ENCODE results near the gene MYH11.

Gene MYH11

GRCh38 chr16:15725641-15726240 lies 131.1 kb downstream of the MYH11 start:
- Histone ChIP-seq H3K4me1 (no peaks in the 10 kb centered on the region), H3K9me3 (no peaks in the 10 kb centered on the region), H3K4me3 (no peak overlapping the region), H3K27me3 (ENCODE audit: low read depth) (no peaks in the 10 kb centered on the region), H3K36me3 (replicated peaks) (peaks cover 8% of the 10 kb centered on the region)
- in situ Hi-C loops (cut with MboI; ENCODE audit: low sequenced_read_pairs) = no loop called here
- DNase-seq (ENCODE audit: low spot score in 2 of 2) = no peak

- Histone ChIP-seq H3K36me3 (replicated peaks) (peaks cover 8% of the 10 kb centered on the region), H3K4me1 (no peaks in the 10 kb centered on the region), H3K9me3 (no peaks in the 10 kb centered on the region), H3K4me3 (no peak overlapping the region), H3K27me3 (ENCODE audit: low read depth) (no peaks in the 10 kb centered on the region)
- in situ Hi-C loops (cut with MboI; ENCODE audit: low sequenced_read_pairs) = no loop called here
- DNase-seq (ENCODE audit: low spot score in 2 of 2) = no peak
Observed at GRCh38 chr16:15723808-15724207, 133.0 kb downstream of the MYH11 start.

- DNase-seq (ENCODE audit: low spot score in 2 of 2) = no peak
- H3K4me1 ChIP-seq = no peaks in the 10 kb centered on the region
- H3K27me3 ChIP-seq (ENCODE audit: low read depth) = no peaks in the 10 kb centered on the region
- in situ Hi-C loops (cut with MboI; ENCODE audit: low sequenced_read_pairs) = no loop called here
- H3K36me3 ChIP-seq (replicated peaks) = peaks cover 8% of the 10 kb centered on the region
- no peak overlapping the region for H3K4me3 ChIP-seq
- H3K9me3 ChIP-seq = no peaks in the 10 kb centered on the region
Observed at GRCh38 chr16:15721018-15721417, 135.8 kb downstream of the MYH11 start.

DNA sequence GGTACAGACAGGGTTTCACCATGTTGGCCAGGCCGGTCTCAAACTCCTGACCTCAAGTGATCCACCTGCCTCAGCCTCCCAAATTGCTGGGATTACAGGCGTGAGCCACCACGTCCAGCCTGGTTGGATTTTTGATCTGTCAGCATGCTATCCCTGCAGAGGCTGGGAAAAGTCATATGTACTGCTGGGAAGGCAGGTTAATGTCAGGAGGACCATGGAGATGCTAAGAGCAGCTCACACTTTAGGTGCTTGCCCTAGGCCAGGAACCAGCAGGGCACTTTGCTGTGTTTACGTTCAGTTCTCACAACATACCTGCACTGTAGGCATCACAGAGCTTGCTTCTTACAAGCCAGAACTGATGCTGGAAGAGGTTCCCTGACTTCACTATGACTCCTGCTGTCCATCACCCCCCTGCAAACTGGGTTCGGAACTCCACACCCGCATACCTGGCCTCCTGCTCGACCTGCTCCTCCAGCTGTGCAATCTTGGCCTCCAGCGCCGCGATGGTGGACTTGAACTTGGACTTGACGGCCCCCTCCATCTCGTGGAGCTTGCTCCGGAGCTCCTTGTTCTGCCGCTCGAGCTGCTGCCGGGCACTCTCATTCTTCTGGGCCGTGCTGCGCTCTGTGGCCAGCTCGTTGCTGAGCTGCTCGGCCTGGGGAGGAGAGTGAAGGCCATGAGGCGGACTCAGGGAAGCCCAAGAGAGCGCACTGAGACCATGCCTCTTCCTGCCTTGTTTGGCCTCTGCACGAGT lies 140.0 kb downstream of the MYH11 start:
- no peaks in the 10 kb centered on the region for H3K27me3 ChIP-seq (ENCODE audit: low read depth)
- H3K36me3 ChIP-seq (replicated peaks) = 0 out of 2 replicates have a peak, but pooled peaks cover 4% of the 10 kb centered on the region
- H3K4me1 ChIP-seq = no peaks in the 10 kb centered on the region
- in situ Hi-C loops (cut with MboI; ENCODE audit: low sequenced_read_pairs) = no loop called here
- DNase-seq (ENCODE audit: low spot score in 2 of 2) = no peak
- H3K4me3 ChIP-seq = no peak overlapping the region
- no peaks in the 10 kb centered on the region for H3K9me3 ChIP-seq

- Histone ChIP-seq H3K4me1 (no peaks in the 10 kb centered on the region), H3K4me3 (no peak overlapping the region), H3K27me3 (ENCODE audit: low read depth) (no peaks in the 10 kb centered on the region), H3K36me3 (replicated peaks) (0 out of 2 replicates have a peak, but pooled peaks cover 4% of the 10 kb centered on the region), H3K9me3 (no peaks in the 10 kb centered on the region)
- no peak for DNase-seq (ENCODE audit: low spot score in 2 of 2)
- in situ Hi-C loops (cut with MboI; ENCODE audit: low sequenced_read_pairs) = no loop called here
Observed at GRCh38 chr16:15715221-15715620, 141.6 kb downstream of the MYH11 start.

GRCh38 chr16:15714393-15715172 lies 142.2 kb downstream of the MYH11 start:
- Histone ChIP-seq H3K27me3 (ENCODE audit: low read depth) (no peaks in the 10 kb centered on the region), H3K36me3 (replicated peaks) (0 out of 2 replicates have a peak, but pooled peaks cover 4% of the 10 kb centered on the region), H3K9me3 (no peaks in the 10 kb centered on the region), H3K4me3 (no peak overlapping the region), H3K4me1 (no peaks in the 10 kb centered on the region)
- no peak for DNase-seq (ENCODE audit: low spot score in 2 of 2)
- in situ Hi-C loops (cut with MboI; ENCODE audit: low sequenced_read_pairs) = no loop called here

DNA sequence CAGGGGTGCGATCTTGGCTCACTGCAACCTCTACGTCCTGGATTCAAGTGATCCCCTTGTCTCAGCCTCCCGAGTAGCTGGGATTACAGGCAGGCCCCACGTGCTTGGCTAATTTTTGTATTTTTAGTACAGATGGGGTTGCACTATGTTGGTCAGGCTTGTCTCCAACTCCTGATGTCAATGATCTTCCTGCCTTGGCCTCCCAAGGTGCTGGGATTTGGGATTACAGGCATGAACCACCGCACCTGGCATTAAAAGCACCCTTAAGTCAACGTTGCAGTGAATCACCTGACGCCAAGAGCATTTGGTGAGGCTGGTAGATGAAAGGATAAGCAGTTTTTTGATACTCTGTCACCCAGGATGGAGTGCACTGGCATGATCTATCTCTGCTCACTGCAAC lies 147.8 kb downstream of the MYH11 start:
- H3K4me3 ChIP-seq = no peak overlapping the region
- in situ Hi-C loops (cut with MboI; ENCODE audit: low sequenced_read_pairs) = no loop called here
- H3K4me1 ChIP-seq = no peaks in the 10 kb centered on the region
- no peak for DNase-seq (ENCODE audit: low spot score in 2 of 2)
- no peaks in the 10 kb centered on the region for H3K27me3 ChIP-seq (ENCODE audit: low read depth)
- H3K36me3 ChIP-seq (replicated peaks) = peaks cover 11% of the 10 kb centered on the region
- no peaks in the 10 kb centered on the region for H3K9me3 ChIP-seq

DNA sequence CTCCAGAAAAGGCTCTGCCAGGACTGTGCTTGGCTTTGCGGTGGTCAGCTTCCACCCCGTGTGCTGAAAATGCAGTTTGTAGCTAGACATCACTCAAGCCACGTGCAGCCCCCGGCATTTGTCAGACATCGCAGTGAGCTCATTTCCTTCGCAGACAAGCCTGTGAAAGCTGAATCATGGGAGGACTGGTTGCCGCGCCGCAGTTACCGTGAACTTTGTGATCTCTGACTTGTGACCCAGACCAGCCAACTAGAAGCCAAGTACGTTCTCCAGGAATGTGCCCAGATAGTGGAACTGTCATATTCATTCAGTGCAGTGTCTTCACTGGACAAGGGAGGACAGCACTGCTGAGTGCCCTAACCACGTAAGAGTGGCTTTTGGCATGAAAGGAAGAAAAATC lies 148.7 kb downstream of the MYH11 start:
- DNase-seq (ENCODE audit: low spot score in 2 of 2) = no peak
- H3K4me3 ChIP-seq = no peak overlapping the region
- H3K36me3 ChIP-seq (replicated peaks) = peaks cover 12% of the 10 kb centered on the region
- no peaks in the 10 kb centered on the region for H3K27me3 ChIP-seq (ENCODE audit: low read depth)
- in situ Hi-C loops (cut with MboI; ENCODE audit: low sequenced_read_pairs) = no loop called here
- no peaks in the 10 kb centered on the region for H3K9me3 ChIP-seq
- H3K4me1 ChIP-seq = no peaks in the 10 kb centered on the region

DNA sequence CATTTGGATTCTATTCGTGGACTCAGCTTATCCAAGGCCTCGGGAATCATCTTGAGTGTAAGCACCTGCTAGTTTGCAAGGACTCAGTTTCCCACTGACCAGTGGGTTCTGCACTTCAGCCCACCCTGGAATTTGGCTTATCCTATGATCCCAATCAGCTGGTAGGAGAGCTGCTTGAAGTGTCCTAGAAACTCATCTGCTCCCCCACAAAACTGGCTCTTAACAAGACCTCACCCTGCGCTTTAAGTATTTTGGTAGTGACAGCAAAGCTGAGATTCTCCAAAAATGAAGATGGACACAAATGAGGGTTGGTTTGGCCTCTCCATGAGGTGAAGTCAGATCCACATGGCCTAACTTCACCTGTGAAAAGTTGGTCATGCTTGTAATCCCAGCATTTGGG lies 149.5 kb downstream of the MYH11 start:
- no peaks in the 10 kb centered on the region for H3K27me3 ChIP-seq (ENCODE audit: low read depth)

DNA sequence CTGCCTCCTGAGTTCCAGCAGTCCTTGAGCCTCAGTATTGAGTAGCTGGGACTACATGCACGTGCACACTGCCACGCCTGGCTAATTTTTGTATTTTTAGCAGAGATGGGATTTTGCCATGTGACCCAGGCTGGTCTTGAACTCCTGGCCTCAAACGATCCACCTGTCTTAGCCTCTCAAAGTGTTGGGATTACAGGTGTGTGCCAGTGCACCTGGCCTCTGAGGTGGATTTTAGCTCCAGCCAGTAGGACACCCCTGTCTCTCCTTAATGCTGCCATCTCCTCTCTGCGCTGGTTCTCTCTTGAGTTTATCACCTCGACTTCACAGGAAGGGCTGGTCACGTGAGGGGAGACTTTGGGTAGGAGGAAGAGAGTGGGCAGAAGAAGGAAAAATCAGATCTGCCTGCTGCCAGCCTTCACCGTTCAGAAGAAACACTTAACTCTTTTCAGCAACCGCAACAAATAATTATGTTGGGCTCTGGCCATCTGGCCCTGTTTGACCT lies 151.7 kb downstream of the MYH11 start:
- peaks cover 30% of the 10 kb centered on the region for H3K36me3 ChIP-seq (replicated peaks)
- no peaks in the 10 kb centered on the region for H3K9me3 ChIP-seq
- no peak overlapping the region for H3K4me3 ChIP-seq
- in situ Hi-C loops (cut with MboI; ENCODE audit: low sequenced_read_pairs) = no loop called here
- DNase-seq (ENCODE audit: low spot score in 2 of 2) = no peak
- H3K27me3 ChIP-seq (ENCODE audit: low read depth) = no peaks in the 10 kb centered on the region
- H3K4me1 ChIP-seq = no peaks in the 10 kb centered on the region

More for the DNA sequence above, 149.5 kb downstream of the MYH11 start:
- H3K4me1 ChIP-seq = no peaks in the 10 kb centered on the region
- no peak overlapping the region for H3K4me3 ChIP-seq
- in situ Hi-C loops (cut with MboI; ENCODE audit: low sequenced_read_pairs) = no loop called here
- H3K36me3 ChIP-seq (replicated peaks) = peaks cover 12% of the 10 kb centered on the region
- no peaks in the 10 kb centered on the region for H3K9me3 ChIP-seq
- DNase-seq (ENCODE audit: low spot score in 2 of 2) = no peak

DNA sequence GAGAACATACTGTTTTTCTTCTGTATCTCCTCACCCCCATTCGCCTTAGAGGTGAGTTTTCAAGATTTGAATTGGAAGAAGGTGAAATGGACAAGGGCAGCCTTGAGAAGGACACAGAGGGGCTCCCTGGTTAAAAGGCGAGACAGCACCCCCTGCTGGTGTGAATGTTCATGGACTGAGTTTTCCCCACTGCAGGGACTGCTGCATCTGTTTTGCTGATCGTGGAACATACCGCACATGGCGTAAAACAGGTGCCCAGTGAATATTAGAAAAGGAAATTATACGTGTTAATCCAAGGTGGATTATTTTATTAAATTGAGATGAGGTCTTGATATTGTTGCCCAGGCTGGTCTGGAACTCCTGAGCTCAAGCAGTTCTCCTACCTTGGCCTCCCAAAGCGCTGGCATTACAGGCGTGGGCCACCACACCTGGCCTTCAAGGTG lies 152.3 kb downstream of the MYH11 start:
- in situ Hi-C loops (cut with MboI; ENCODE audit: low sequenced_read_pairs) = no loop called here
- Histone ChIP-seq H3K36me3 (replicated peaks) (peaks cover 35% of the 10 kb centered on the region), H3K4me3 (no peak overlapping the region), H3K27me3 (ENCODE audit: low read depth) (no peaks in the 10 kb centered on the region), H3K9me3 (no peaks in the 10 kb centered on the region), H3K4me1 (no peaks in the 10 kb centered on the region)
- DNase-seq (ENCODE audit: low spot score in 2 of 2) = peak; percentile 57 to 85

DNA sequence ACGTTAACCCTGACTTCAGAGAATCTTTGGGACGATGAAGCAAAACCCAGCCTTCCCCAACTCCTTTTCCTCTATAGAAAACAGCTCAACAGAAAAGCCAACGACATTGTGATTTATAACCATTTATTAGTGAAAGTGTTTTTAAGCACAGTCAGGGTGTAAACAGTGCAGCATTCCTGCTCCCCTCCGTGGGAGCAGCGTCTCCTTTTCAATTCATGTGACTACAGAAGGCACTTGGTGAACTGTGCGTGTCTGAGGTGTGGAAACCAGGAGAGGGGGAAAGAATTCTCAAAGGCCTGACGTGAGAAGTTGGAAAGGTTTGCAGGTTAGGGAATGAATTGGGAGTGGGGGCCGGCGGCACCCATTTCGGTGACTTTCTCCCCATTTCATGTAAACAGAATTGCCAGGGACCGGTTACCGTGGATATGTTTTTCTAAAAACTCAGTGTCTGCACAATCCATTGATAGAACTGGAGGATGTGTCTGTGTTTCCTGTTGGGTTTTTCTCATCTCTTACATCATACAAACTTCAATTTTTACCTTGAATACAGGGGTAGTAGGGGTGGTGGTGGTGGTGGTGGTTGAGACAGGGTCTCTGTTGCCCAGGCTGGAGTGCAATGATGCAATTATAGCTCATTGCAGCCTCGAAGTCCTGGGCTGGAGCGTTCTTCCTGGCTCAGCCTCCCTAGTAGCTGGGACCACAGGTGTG lies 153.6 kb downstream of the MYH11 start:
- DNase-seq (ENCODE audit: low spot score in 2 of 2) = no peak
- Histone ChIP-seq H3K36me3 (replicated peaks) (peaks cover 45% of the 10 kb centered on the region), H3K9me3 (no peaks in the 10 kb centered on the region), H3K4me1 (no peaks in the 10 kb centered on the region), H3K4me3 (no peak overlapping the region), H3K27me3 (ENCODE audit: low read depth) (no peaks in the 10 kb centered on the region)
- in situ Hi-C loops (cut with MboI; ENCODE audit: low sequenced_read_pairs) = no loop called here

Measured in HAP-1 (cell line).